Measurements from ENCODE around the gene PYDC2. TPM values are rescaled to one million over a fixed set of nuclear protein-coding genes. Genes with fewer than 3 reads are reported as not detected.

Gene PYDC2
- polyA plus RNA-seq, 2 of the 4 experiments (the other 2 are of a cell fraction) = not detected

GRCh38 chr3:191435981-191436380 lies 25.0 kb upstream of the PYDC2 start:
- TF ChIP-seq EHMT2 (IDR thresholded peaks at IDR 0.05; ENCODE audit: low read depth) (no peak), CEBPB (IDR thresholded peaks at IDR 0.05) (no peak), EHF (CRISPR knock-in tag; IDR thresholded peaks at IDR 0.05) (no peak), RARB (CRISPR knock-in tag; IDR thresholded peaks at IDR 0.05) (no peak), ESRRA (IDR thresholded peaks at IDR 0.05; ENCODE audit: borderline replicate concordance, low read length) (no peak), ZSCAN20 (CRISPR knock-in tag; IDR thresholded peaks at IDR 0.05) (no peak), FOSL2 (IDR thresholded peaks at IDR 0.05) (no peak), FOSL2 (CRISPR knock-in tag; IDR thresholded peaks at IDR 0.05) (no peak), ZC3H11A (IDR thresholded peaks at IDR 0.05) (no peak), BHLHE40 (IDR thresholded peaks at IDR 0.05; ENCODE audit: low read depth, low read length) (no peak), JUN (IDR thresholded peaks at IDR 0.05) (no peak), CHD4 (IDR thresholded peaks at IDR 0.05; ENCODE audit: borderline replicate concordance) (no peak), TFCP2L1 (CRISPR knock-in tag; IDR thresholded peaks at IDR 0.05) (no peak), SREBF2 (IDR thresholded peaks at IDR 0.05) (no peak), POLR2AphosphoS2 (conservative IDR thresholded peaks at IDR 0.05; ENCODE audit: low read length) (no peak), RNF2 (IDR thresholded peaks at IDR 0.05; ENCODE audit: borderline replicate concordance, low read depth) (no peak), CBX8 (IDR thresholded peaks at IDR 0.05) (no peak), POLR2A (IDR thresholded peaks at IDR 0.05; ENCODE audit: low read length) (no peak), NPAS2 (CRISPR knock-in tag; IDR thresholded peaks at IDR 0.05; ENCODE audit: borderline replicate concordance) (no peak)
- TF ChIP-seq, protein P1, sequence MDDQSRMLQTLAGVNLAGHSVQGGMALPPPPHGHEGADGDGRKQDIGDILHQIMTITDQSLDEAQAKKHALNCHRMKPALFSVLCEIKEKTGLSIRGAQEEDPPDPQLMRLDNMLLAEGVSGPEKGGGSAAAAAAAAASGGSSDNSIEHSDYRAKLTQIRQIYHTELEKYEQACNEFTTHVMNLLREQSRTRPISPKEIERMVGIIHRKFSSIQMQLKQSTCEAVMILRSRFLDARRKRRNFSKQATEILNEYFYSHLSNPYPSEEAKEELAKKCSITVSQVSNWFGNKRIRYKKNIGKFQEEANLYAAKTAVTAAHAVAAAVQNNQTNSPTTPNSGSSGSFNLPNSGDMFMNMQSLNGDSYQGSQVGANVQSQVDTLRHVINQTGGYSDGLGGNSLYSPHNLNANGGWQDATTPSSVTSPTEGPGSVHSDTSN (IDR thresholded peaks at IDR 0.05) = no peak
- TF ChIP-seq, protein P2, sequence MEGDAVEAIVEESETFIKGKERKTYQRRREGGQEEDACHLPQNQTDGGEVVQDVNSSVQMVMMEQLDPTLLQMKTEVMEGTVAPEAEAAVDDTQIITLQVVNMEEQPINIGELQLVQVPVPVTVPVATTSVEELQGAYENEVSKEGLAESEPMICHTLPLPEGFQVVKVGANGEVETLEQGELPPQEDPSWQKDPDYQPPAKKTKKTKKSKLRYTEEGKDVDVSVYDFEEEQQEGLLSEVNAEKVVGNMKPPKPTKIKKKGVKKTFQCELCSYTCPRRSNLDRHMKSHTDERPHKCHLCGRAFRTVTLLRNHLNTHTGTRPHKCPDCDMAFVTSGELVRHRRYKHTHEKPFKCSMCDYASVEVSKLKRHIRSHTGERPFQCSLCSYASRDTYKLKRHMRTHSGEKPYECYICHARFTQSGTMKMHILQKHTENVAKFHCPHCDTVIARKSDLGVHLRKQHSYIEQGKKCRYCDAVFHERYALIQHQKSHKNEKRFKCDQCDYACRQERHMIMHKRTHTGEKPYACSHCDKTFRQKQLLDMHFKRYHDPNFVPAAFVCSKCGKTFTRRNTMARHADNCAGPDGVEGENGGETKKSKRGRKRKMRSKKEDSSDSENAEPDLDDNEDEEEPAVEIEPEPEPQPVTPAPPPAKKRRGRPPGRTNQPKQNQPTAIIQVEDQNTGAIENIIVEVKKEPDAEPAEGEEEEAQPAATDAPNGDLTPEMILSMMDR (IDR thresholded peaks at IDR 0.05) = no peak
- Histone ChIP-seq H3K27ac (no peak overlapping the region), H3K4me2 (no peak overlapping the region), H3K4me3 (no peak overlapping the region), H3K4me1 (no peaks in the 10 kb centered on the region), H3K9me3 (no peaks in the 10 kb centered on the region)
- ChIA-PET POLR2A (no interaction called here), CTCF (no interaction called here)
- ATAC-seq = no peak
- DNase-seq (ENCODE audit: low read depth in 1 of 2, low spot score in 1 of 2) = no peak
- no peak for FAIRE-seq
- WGBS (ENCODE audit: missing lambda C conversion rate) = 6% methylated on average over 2 of the region's 2 CpGs

DNA sequence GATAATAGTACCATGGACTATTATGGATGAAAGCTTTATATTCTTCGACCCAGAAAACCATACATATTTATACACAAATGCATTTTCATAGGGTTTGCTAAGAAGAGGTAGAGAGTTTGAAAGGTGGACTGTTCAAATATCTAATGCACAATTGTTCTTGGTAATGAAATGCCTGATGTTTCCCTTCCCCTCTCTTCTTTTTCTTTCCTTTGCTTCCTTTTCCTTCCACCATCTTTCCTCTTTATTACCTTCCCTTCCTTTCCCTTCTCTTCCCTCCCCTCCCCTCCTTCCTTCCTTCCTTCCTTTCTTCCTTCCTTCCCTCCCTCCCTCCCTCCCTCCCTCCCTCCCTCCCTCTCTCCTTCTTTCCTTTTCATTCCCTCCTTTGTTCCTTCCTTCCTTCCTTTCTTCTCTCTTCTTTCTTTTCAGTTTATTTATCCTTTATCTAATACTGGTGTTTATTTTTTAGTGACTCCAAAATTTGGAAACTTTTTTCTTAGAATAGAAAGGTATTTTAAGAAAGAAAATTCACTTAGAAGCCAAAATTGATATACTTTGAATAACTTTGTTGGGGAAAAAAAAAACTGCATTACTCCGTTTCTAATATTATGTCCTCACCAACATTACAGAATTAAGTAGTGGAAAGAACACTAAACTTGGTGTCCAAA lies 22.7 kb upstream of the PYDC2 start:
- Histone ChIP-seq H3K4me1 (no peaks in the 10 kb centered on the region), H3K9me3 (no peaks in the 10 kb centered on the region), H3K27ac (no peak overlapping the region), H3K4me3 (no peak overlapping the region), H3K4me2 (no peak overlapping the region)
- no peak for ATAC-seq
- FAIRE-seq = no peak
- TF ChIP-seq JUNB (IDR thresholded peaks at IDR 0.05) (no peak), SMC3 (IDR thresholded peaks at IDR 0.05) (no peak), MAX (IDR thresholded peaks at IDR 0.05) (no peak), TFCP2L1 (CRISPR knock-in tag; IDR thresholded peaks at IDR 0.05) (no peak), KDM5A (IDR thresholded peaks at IDR 0.05) (no peak), CBX2 (IDR thresholded peaks at IDR 0.05; ENCODE audit: borderline replicate concordance, low read depth) (no peak), FOXS1 (CRISPR knock-in tag; IDR thresholded peaks at IDR 0.05) (no peak), ELK1 (IDR thresholded peaks at IDR 0.05; ENCODE audit: low read depth, low read length) (no peak), KDM1A (IDR thresholded peaks at IDR 0.05; ENCODE audit: low read depth) (no peak), FOSL2 (IDR thresholded peaks at IDR 0.05) (no peak), FOSL2 (CRISPR knock-in tag; IDR thresholded peaks at IDR 0.05) (no peak), EP300 (IDR thresholded peaks at IDR 0.05) (no peak), EHMT2 (IDR thresholded peaks at IDR 0.05; ENCODE audit: low read depth) (no peak), HES2 (IDR thresholded peaks at IDR 0.05) (no peak)
- TF ChIP-seq, protein P3, sequence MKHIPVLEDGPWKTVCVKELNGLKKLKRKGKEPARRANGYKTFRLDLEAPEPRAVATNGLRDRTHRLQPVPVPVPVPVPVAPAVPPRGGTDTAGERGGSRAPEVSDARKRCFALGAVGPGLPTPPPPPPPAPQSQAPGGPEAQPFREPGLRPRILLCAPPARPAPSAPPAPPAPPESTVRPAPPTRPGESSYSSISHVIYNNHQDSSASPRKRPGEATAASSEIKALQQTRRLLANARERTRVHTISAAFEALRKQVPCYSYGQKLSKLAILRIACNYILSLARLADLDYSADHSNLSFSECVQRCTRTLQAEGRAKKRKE (CRISPR knock-in tag; IDR thresholded peaks at IDR 0.05; ENCODE audit: low read depth) = no peak
- DNase-seq (ENCODE audit: low read depth in 1 of 2, low spot score in 1 of 2) = no peak
- WGBS (ENCODE audit: missing lambda C conversion rate) = 6% methylated on average over 2 of the region's 2 CpGs
- POLR2A ChIA-PET = no interaction called here
- CTCF ChIA-PET = no interaction called here
